SK-N-SH (cell line): ENCODE results near the gene TPP1. TPM values are rescaled to one million over a fixed set of nuclear protein-coding genes. Genes with fewer than 3 reads are reported as not detected.

Experiments used
- CTCF ChIA-PET: fragments of 300-600, 350-600 bp; formaldehyde crosslinking; extraction: SDS; loops from one replicate; lab custom pipeline; 2021; lab: Yijun Ruan, JAX
- POLR2A ChIA-PET: fragments of 350-600 bp; sonication (Branson Sonifier 250); formaldehyde crosslinking; extraction: SDS; loops from one replicate; lab custom pipeline; 2020; ENCODE audit warnings: antibody characterized with exemption, inconsistent platforms; lab: Yijun Ruan, JAX
- DNase-seq: peaks from one replicate; pipeline ENCODE4 v3.0.0; 2012
- H2AFZ ChIP-seq: fragments of 200-600 bp; sonication (generic); 2 replicates; pipeline ENCODE4 v1.8.1; 2016; ENCODE audit warnings: antibody characterized with exemption, mild to moderate bottlenecking, low read depth
- H3F3A ChIP-seq: fragments of 200-600 bp; sonication (generic); replicated peaks from 2 replicates; pipeline ENCODE3; 2016; ENCODE audit warnings: antibody characterized with exemption, mild to moderate bottlenecking; ENCODE audit not compliant: insufficient read depth
- H3K27ac ChIP-seq, 2 experiments: fragments of 200-500 bp in 1 of 2; fragments of 200-600 bp in 1 of 2; sonication (Bioruptor generic) in 1 of 2; sonication (generic), shearing (Covaris generic) in 1 of 2; 2 replicates each; pipeline versions ENCODE4 v1.5.1 to v1.6.1; 2014 to 2016; ENCODE audit warnings: low read depth in 2 of 2, inconsistent platforms in 1 of 2, low read length in 1 of 2, mild to moderate bottlenecking in 1 of 2, mixed read lengths in 1 of 2
- H3K27me3 ChIP-seq: fragments of 200-600 bp; sonication (generic), shearing (Covaris generic); 2 replicates; pipeline ENCODE4 v1.6.1; 2016; ENCODE audit warnings: mixed run types; ENCODE audit not compliant: insufficient read depth
- H3K36me3 ChIP-seq, 2 experiments: fragments of 200-500 bp in 1 of 2; fragments of 200-600 bp in 1 of 2; sonication (Bioruptor generic) in 1 of 2; sonication (generic) in 1 of 2; replicated peaks in 1 of 2; 2 replicates each; pipeline versions ENCODE3 to v1.5.1; 2014 to 2016; ENCODE audit warnings: low read length in 1 of 2, mild to moderate bottlenecking in 1 of 2; ENCODE audit not compliant: insufficient read depth in 2 of 2, control insufficient read depth in 1 of 2
- H3K4me1 ChIP-seq, 2 experiments: fragments of 200-500 bp in 1 of 2; fragments of 200-600 bp in 1 of 2; sonication (Bioruptor generic) in 1 of 2; sonication (generic), shearing (Covaris generic) in 1 of 2; 2 replicates each; pipeline versions ENCODE4 v1.5.1 to v1.6.1; 2014 to 2016; ENCODE audit warnings: low read depth in 1 of 2, low read length in 1 of 2, mixed run types in 1 of 2; ENCODE audit not compliant: insufficient read depth in 2 of 2, control insufficient read depth in 1 of 2
- H3K4me2 ChIP-seq: fragments of 200-600 bp; sonication (generic), shearing (Covaris generic); 2 replicates; pipeline ENCODE4 v1.6.1; 2017; ENCODE audit warnings: mixed run types
- H3K4me3 ChIP-seq, 2 experiments: fragments of 200-500 bp in 1 of 2; fragments of 200-600 bp in 1 of 2; sonication (Bioruptor generic) in 1 of 2; sonication (generic), shearing (Covaris generic) in 1 of 2; 2 replicates each; pipeline versions ENCODE4 v1.5.1 to v1.8.1; 2014 to 2016; ENCODE audit warnings: low read depth in 2 of 2, inconsistent platforms in 1 of 2, low read length in 1 of 2, mild to moderate bottlenecking in 1 of 2, mixed read lengths in 1 of 2, moderate library complexity in 1 of 2
- H3K79me2 ChIP-seq: fragments of 200-600 bp; sonication (generic); 2 replicates; pipeline ENCODE4 v1.8.1; 2017; ENCODE audit warnings: mild to moderate bottlenecking; ENCODE audit not compliant: insufficient read depth
- H3K9ac ChIP-seq: fragments of 200-600 bp; sonication (generic); 2 replicates; pipeline ENCODE4 v1.6.1; 2017; ENCODE audit warnings: mixed run types
- H3K9me2 ChIP-seq: fragments of 200-600 bp; sonication (generic); 2 replicates; pipeline ENCODE4 v1.6.1; 2017; ENCODE audit warnings: mixed run types
- H3K9me3 ChIP-seq: fragments of 200-600 bp; sonication (generic); 2 replicates; pipeline ENCODE4 v1.6.1; 2017; ENCODE audit warnings: mixed run types, mild to moderate bottlenecking, moderate library complexity
- H4K20me1 ChIP-seq: fragments of 200-600 bp; sonication (generic); 2 replicates; pipeline ENCODE4 v1.6.1; 2017; ENCODE audit warnings: mild to moderate bottlenecking, mixed run types; ENCODE audit not compliant: insufficient read depth
- CHD2 ChIP-seq: fragments of 150-350 bp; IDR thresholded peaks from 2 replicates; pipeline ENCODE4 v1.6.1; 2018; ENCODE audit warnings: low read length; ENCODE audit not compliant: partially characterized antibody
- CTCF ChIP-seq: fragments of 200-600 bp; sonication (generic); IDR thresholded peaks from 2 replicates; pipeline ENCODE4 v1.6.1; 2017; ENCODE audit warnings: antibody characterized with exemption, mild to moderate bottlenecking, moderate library complexity
- ELF1 ChIP-seq: IDR thresholded peaks from 2 replicates; pipeline ENCODE4 v1.4.0; 2012
- FOSL2 ChIP-seq: IDR thresholded peaks from 2 replicates; pipeline ENCODE4 v1.4.0; 2012; ENCODE audit warnings: low read depth, mild to moderate bottlenecking, moderate library complexity, borderline replicate concordance
- FOXM1 ChIP-seq: IDR thresholded peaks from 2 replicates; pipeline ENCODE4 v1.4.0; 2012; ENCODE audit warnings: low read depth, mild to moderate bottlenecking
- GABPA ChIP-seq: IDR thresholded peaks from 2 replicates; pipeline ENCODE4 v1.4.0; 2012; ENCODE audit warnings: low read depth, mild to moderate bottlenecking
- JUND ChIP-seq: IDR thresholded peaks from 2 replicates; pipeline ENCODE4 v1.4.0; 2012
- MAX ChIP-seq: IDR thresholded peaks from 2 replicates; pipeline ENCODE4 v1.4.0; 2012; ENCODE audit warnings: low read depth
- NFIC ChIP-seq: IDR thresholded peaks from 2 replicates; pipeline ENCODE4 v1.4.0; 2012; ENCODE audit warnings: borderline replicate concordance
- NRF1 ChIP-seq: IDR thresholded peaks from 2 replicates; pipeline ENCODE4 v1.6.1; 2012; ENCODE audit warnings: low read depth, mild to moderate bottlenecking, low read length
- PBX3 ChIP-seq: IDR thresholded peaks from 2 replicates; pipeline ENCODE4; 2012
- POLR2AphosphoS5 ChIP-seq: IDR thresholded peaks from 2 replicates; pipeline ENCODE4 v1.6.1; 2012; ENCODE audit warnings: low read depth, low read length
- REST ChIP-seq: IDR thresholded peaks from 2 replicates; pipeline ENCODE4 v1.6.1; 2012; ENCODE audit warnings: mild to moderate bottlenecking, low read depth, low read length, moderate library complexity
- RXRA ChIP-seq: IDR thresholded peaks from 2 replicates; pipeline ENCODE4 v1.4.0; 2012; ENCODE audit warnings: low read depth, mild to moderate bottlenecking, borderline replicate concordance
- SIN3A ChIP-seq: IDR thresholded peaks from 2 replicates; pipeline ENCODE4 v1.6.1; 2012; ENCODE audit warnings: low read depth, mild to moderate bottlenecking, low read length, moderate library complexity, borderline replicate concordance
- USF2 ChIP-seq: fragments of 150-350 bp; IDR thresholded peaks from 2 replicates; pipeline ENCODE4 v1.6.1; 2017; ENCODE audit warnings: antibody characterized with exemption, low read length, low read depth, borderline replicate concordance
- YY1 ChIP-seq: IDR thresholded peaks from 2 replicates; pipeline ENCODE4 v1.4.0; 2012; ENCODE audit warnings: low read depth, mild to moderate bottlenecking
- WGBS: methylation state at CpG from one replicate; pipeline ENCODE4 v1.1.6; 2017; ENCODE audit warnings: low lambda C conversion rate; 5-methylcytosine and 5-hydroxymethylcytosine counted together
- polyA plus RNA-seq, 3 experiments: library from polyadenylated mRNA; depleted of rRNA; stranded (reverse); fragments of >200 nt; gene quantifications; 2 replicates each; pipeline ENCODE4 v1.2.3, GENCODE V29; 2012

TPP1 gene
- polyA plus RNA-seq, 1 of the 3 experiments (the other 2 are of a cell fraction), result 105 TPM

- Histone ChIP-seq H3K27ac (no peak overlapping the region), H3K9me3 (no peaks in the 10 kb centered on the region), H3K79me2 (no peaks in the 10 kb centered on the region), H3K4me3 (no peak overlapping the region), H3F3A (peaks cover 4% of the 10 kb centered on the region), H3K9me2 (no peaks in the 10 kb centered on the region), H4K20me1 (no peaks in the 10 kb centered on the region), H3K27me3 (no peaks in the 10 kb centered on the region), H3K36me3 (no peaks in the 10 kb centered on the region), H3K4me1 (peaks cover 0 to 16% of the 10 kb centered on the region in 2 experiments; a peak in 1 of 4 replicates), H3K4me2 (no peak overlapping the region), H3K9ac (no peak overlapping the region), H2AFZ (no peak overlapping the region)
- TF ChIP-seq FOSL2, result no peak
- no peak for TF ChIP-seq SIN3A
- TF ChIP-seq REST, result no peak
- no peak for TF ChIP-seq PBX3
- no peak for TF ChIP-seq YY1
- TF ChIP-seq USF2, result no peak
- no peak for TF ChIP-seq POLR2AphosphoS5
- no peak for TF ChIP-seq JUND
- TF ChIP-seq RXRA, result no peak
- no peak for TF ChIP-seq CHD2
- no peak for DNase-seq
- POLR2A ChIA-PET, result no interaction called here
- CTCF ChIA-PET, result interaction anchor here (0.8 to 3.3 kb wide), 5 partner anchors 9 to 127 kb away, joined by 3 to 11 read pairs (median 3); partner anchors contain the start of gene MRPL17
These were observed 39.4 kb upstream of the TPP1 start for GRCh38 chr11:6658647-6659046.

- Histone ChIP-seq H3K79me2 (no peaks in the 10 kb centered on the region), H3K9me3 (no peaks in the 10 kb centered on the region), H3K9ac (no peak overlapping the region), H3F3A (peaks cover 4% of the 10 kb centered on the region), H3K9me2 (no peaks in the 10 kb centered on the region), H3K36me3 (no peaks in the 10 kb centered on the region), H4K20me1 (no peaks in the 10 kb centered on the region), H3K4me2 (no peak overlapping the region), H3K4me3 (no peak overlapping the region), H3K4me1 (peaks cover 0 to 25% of the 10 kb centered on the region in 2 experiments; a peak in 1 of 4 replicates), H3K27ac (no peak overlapping the region), H3K27me3 (no peaks in the 10 kb centered on the region), H2AFZ (no peak overlapping the region)
- TF ChIP-seq MAX (no peak), GABPA (no peak), ELF1 (no peak), NFIC (no peak), NRF1 (no peak), CTCF (no peak), FOXM1 (no peak), CHD2 (no peak), JUND (no peak), YY1 (no peak)
- DNase-seq, result no peak
- 80% methylated on average over 1 of the region's 1 CpG for WGBS
- CTCF ChIA-PET, result interaction anchor here (0.8 to 3.3 kb wide), 6 partner anchors 11 to 49 kb away, joined by 3 to 11 read pairs (median 8); partner anchors contain the start of gene MRPL17
- POLR2A ChIA-PET, result no interaction called here
These were observed 38.1 kb upstream of the TPP1 start for GRCh38 chr11:6657346-6657745.
